Measurements from ENCODE around the gene CPNE6. TPM values are rescaled to one million over a fixed set of nuclear protein-coding genes. Genes with fewer than 3 reads are reported as not detected.

The CPNE6 gene
- total RNA-seq, 1 experiment from 2014 or later, result not detected

GRCh38 chr14:24067133-24068082 lies 4.0 kb upstream of the CPNE6 start:
- Histone ChIP-seq H3K4me1 (ENCODE audit: control insufficient read depth in 1 of 2, insufficient read depth in 2 of 2, low read length in 2 of 2) (no peaks in the 10 kb centered on the region), H3K4me3 (replicated peaks in 1 of 2; ENCODE audit: low read depth in 1 of 2, low read length in 2 of 2) (no peak overlapping the region), H2AFZ (ENCODE audit: low read depth, low read length, poor library complexity, severe bottlenecking) (no peak overlapping the region), H3K27ac (ENCODE audit: low read depth, low read length) (no peak overlapping the region), H3K9ac (ENCODE audit: low read length) (no peak overlapping the region), H3K9me2 (ENCODE audit: insufficient read depth) (no peaks in the 10 kb centered on the region), H3K9me3 (ENCODE audit: control insufficient read depth in 1 of 2, insufficient read depth in 1 of 2, low read depth in 1 of 2, low read length in 2 of 2) (no peaks in the 10 kb centered on the region), H3K79me2 (ENCODE audit: insufficient read depth, low read length) (no peaks in the 10 kb centered on the region), H3K4me2 (ENCODE audit: low read length) (no peak overlapping the region), H3K36me3 (ENCODE audit: control insufficient read depth in 1 of 2, insufficient read depth in 2 of 2, low read length in 2 of 2) (no peaks in the 10 kb centered on the region), H4K20me1 (ENCODE audit: insufficient read depth) (no peaks in the 10 kb centered on the region), H3K27me3 (ENCODE audit: insufficient read depth, low read length) (peaks cover 7% of the 10 kb centered on the region; the same call in 1 of the 2 replicates)
- intact Hi-C loops (cut with micrococcal nuclease), result no loop called here
- no peak for DNase-seq (ENCODE audit: low read depth, low spot score)
- TF ChIP-seq, protein P1, sequence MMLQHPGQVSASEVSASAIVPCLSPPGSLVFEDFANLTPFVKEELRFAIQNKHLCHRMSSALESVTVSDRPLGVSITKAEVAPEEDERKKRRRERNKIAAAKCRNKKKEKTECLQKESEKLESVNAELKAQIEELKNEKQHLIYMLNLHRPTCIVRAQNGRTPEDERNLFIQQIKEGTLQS (IDR thresholded peaks at IDR 0.05), result no peak
- no peak for TF ChIP-seq CEBPB (IDR thresholded peaks at IDR 0.05; ENCODE audit: low read depth)
- TF ChIP-seq EZH2phosphoT487 (IDR thresholded peaks at IDR 0.05; ENCODE audit: borderline replicate concordance), result no peak
- TF ChIP-seq SIN3A (IDR thresholded peaks at IDR 0.05; ENCODE audit: low read depth), result no peak
- TF ChIP-seq CTCF (IDR thresholded peaks at IDR 0.05 in 2 of 3, conservative IDR thresholded peaks at IDR 0.05 in 1 of 3; ENCODE audit: borderline replicate concordance in 1 of 3, insufficient read depth in 1 of 3, low read depth in 2 of 3, low read length in 2 of 3), result no peak
- no peak for TF ChIP-seq EGR1 (IDR thresholded peaks at IDR 0.05; ENCODE audit: low read depth)
- no peak for TF ChIP-seq EZH2 (IDR thresholded peaks at IDR 0.05)
- no peak for TF ChIP-seq POLR2A (IDR thresholded peaks at IDR 0.05; ENCODE audit: borderline replicate concordance, extremely low read depth, insufficient read depth, insufficient read length)
- TF ChIP-seq POLR2AphosphoS5 (IDR thresholded peaks at IDR 0.05; ENCODE audit: low read depth, low read length), result no peak
- no peak for TF ChIP-seq ZFX (IDR thresholded peaks at IDR 0.05)
- no peak for TF ChIP-seq FOSL1 (IDR thresholded peaks at IDR 0.05; ENCODE audit: low read depth)
- no peak for TF ChIP-seq ELF1 (IDR thresholded peaks at IDR 0.05; ENCODE audit: borderline replicate concordance, low read depth)
- TF ChIP-seq, protein P2, sequence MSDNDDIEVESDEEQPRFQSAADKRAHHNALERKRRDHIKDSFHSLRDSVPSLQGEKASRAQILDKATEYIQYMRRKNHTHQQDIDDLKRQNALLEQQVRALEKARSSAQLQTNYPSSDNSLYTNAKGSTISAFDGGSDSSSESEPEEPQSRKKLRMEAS (IDR thresholded peaks at IDR 0.05), result no peak
- no peak for TF ChIP-seq YY1 (IDR thresholded peaks at IDR 0.05; ENCODE audit: extremely low read depth, insufficient replicate concordance, low read depth, low read length)
- RAD21 ChIA-PET (ENCODE audit: low non-redundant PET in 1 of 2, low total read pairs in 2 of 2, uncharacterized antibody in 2 of 2, unreplicated experiment in 2 of 2), result no interaction called here
- CTCF ChIA-PET, result interaction anchor here (1.5 kb wide), 1 partner anchor 9 kb away, joined by 3 read pairs; no protein-coding TSS in a partner anchor
- POLR2A ChIA-PET, result interaction anchor here (0.7 to 1.1 kb wide), 2 partner anchors 15 to 27 kb away, joined by 3 read pairs; partner anchors contain the start of gene PCK2
- BruUV-seq (replicated peaks), result no TSS peak
- ATAC-seq, result no peak

Measured in HCT116 (cell line).